ENCODE measurements around the gene ATP5F1D.

The ATP5F1D gene

DNA sequence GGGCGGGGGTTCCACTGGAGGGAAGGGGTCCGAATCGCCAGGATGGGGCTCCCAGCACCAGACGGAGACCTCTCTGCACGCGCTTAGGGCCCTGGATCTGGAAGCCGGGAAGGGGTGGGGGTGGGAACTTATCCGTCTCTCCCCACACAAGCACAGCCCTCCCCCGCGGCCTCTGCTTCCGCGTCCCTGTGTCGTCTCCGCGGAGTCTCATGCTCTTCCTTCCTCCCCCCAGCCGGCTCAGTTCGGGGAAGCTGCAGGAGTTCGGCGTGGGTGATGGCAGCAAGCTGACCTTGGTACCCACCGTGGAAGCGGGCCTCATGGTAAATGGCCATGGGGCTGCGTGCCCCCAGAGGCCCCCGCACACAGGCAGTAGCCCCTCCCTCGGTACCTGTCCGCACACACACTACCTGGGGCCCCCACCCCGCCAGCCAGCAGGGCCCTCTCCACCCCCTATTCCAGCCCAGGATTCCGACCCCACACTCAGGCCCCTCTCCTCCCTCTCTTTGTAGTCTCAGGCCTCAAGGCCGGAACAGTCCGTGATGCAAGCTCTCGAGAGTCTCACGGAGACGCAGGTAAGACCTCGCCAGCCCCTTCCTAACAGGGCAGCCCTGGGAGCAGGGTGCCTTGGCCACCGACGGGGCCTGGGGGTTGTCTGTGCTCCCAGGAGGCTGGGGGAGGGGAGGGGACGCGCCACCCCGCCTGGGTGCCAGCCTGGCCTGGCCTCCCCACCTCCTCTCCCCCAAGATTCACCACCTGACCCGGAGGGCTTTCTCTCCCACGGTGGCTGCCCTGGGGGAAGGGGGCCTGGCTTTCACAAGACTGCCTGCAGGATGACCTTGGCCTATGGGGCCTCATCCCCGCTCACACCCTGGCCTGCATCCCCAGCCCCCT lies 10.0 kb downstream of the ATP5F1D start:
- peak overlapping the region; percentile 56 for H3K4me3 ChIP-seq (ENCODE audit: control insufficient read depth, low read depth, low read length)
- no peak for DNase-seq (ENCODE audit: low read depth)

DNA sequence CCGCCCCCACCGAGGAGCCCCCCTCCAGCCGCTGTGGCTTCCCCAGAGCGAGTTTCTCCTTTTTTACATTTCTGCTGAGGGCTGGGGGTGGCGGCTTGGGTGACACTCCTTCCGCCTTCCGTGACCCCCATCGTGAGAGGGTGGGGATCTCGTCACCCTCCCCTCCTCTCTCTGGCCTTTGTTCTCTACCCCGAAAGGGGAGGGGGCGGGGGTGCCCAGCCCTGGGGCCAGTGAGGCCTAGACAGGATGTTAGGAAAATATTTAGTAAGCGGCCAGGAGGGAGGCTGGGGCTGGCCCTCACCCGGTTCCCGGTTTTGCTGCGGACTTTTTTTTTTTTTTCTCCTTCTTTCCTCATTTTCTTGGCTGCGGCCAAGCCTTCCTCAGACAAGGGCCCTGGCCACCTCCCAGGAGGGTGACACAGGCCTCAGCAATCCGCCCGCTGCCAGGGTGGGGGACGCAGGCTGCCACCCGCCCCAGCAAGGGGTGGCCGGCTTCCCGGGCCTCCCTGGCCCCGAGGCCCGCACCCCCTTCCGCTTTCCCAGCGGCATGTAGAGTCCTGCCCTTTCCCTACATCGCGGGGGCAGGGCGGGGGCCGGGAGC lies 10.8 kb downstream of the ATP5F1D start:
- DNase-seq (ENCODE audit: low read depth), result peak; percentile 87
- TF ChIP-seq, protein P1, sequence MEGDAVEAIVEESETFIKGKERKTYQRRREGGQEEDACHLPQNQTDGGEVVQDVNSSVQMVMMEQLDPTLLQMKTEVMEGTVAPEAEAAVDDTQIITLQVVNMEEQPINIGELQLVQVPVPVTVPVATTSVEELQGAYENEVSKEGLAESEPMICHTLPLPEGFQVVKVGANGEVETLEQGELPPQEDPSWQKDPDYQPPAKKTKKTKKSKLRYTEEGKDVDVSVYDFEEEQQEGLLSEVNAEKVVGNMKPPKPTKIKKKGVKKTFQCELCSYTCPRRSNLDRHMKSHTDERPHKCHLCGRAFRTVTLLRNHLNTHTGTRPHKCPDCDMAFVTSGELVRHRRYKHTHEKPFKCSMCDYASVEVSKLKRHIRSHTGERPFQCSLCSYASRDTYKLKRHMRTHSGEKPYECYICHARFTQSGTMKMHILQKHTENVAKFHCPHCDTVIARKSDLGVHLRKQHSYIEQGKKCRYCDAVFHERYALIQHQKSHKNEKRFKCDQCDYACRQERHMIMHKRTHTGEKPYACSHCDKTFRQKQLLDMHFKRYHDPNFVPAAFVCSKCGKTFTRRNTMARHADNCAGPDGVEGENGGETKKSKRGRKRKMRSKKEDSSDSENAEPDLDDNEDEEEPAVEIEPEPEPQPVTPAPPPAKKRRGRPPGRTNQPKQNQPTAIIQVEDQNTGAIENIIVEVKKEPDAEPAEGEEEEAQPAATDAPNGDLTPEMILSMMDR (IDR thresholded peaks at IDR 0.05; ENCODE audit: control insufficient read depth, insufficient read depth, low read depth, low read length, missing control alignments), result no peak

More for the DNA sequence above, 10.0 kb downstream of the ATP5F1D start:
- TF ChIP-seq, protein P1 (IDR thresholded peaks at IDR 0.05; ENCODE audit: control insufficient read depth, insufficient read depth, low read depth, low read length, missing control alignments), result no peak

DNA sequence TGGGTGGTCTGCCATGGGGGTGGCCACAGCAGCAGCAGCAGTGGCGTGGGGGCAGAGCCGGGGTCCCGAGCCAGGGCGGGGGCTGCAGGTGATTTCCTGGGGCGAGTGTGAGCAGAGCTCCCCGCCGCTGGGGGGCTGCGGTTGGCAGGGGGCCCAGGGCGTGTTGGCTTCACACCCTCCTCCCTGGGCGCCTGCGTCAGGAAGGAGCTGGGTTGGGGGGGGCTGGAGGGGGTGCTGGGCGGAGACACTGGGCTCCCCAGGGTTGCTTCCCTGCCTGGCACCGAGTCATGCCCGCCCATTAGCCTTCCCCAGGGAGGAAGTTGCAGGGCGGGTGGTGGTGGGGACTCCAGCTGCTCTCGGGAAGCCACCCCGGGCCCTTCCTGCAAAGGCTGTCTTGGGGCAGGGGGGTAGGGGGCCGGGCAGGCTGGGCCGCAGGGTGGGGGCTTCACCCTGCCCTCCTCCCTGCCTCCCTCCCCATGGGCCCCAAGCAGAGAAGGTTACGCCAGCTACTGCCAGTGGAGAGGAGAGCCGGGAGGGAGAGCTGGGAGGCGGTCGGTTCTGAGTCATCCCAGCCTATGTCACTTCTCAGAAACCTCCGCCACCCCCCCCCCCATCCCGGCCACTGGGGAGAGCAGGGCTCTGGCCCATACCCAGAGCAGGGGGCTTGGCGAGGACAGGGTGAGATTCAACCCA lies 11.4 kb downstream of the ATP5F1D start:
- H3K4me3 ChIP-seq (ENCODE audit: control insufficient read depth, low read depth, low read length), result peak overlapping the region; percentile 56
- DNase-seq (ENCODE audit: low read depth), result peak; percentile 96
- TF ChIP-seq, protein P1 (IDR thresholded peaks at IDR 0.05; ENCODE audit: control insufficient read depth, insufficient read depth, low read depth, low read length, missing control alignments), result peak; percentile 17

More for the DNA sequence above, 10.8 kb downstream of the ATP5F1D start:
- H3K4me3 ChIP-seq (ENCODE audit: control insufficient read depth, low read depth, low read length), result peak overlapping the region; percentile 56

DNA sequence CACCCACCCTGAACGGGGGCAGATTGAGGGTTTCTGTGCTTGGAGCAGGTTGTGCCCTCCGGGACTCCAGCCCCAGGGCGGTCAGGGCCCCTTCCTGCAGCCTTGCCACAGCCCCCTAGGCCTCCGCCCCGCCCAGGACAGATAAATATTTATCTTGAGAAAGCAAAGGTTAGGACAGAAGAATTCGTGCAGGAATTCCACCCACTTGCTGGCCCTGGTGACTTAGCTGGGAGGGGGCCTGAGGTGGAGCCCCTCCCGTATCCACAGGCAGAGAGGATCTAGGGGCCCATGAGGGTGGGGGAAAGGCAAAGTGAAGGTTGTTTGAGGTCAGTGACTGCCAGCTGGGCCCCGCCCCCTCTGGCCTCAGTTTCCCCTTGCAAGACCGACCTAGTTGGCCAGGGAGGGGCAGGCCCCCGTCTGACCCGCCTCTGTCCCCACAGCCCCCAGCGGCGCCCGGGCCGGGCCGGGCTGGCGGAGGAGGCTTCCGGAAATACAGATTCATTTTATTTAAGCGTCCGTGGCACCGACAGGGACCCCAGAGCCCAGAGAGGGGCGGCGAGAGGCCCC lies 12.0 kb downstream of the ATP5F1D start:
- TF ChIP-seq, protein P1 (IDR thresholded peaks at IDR 0.05; ENCODE audit: control insufficient read depth, insufficient read depth, low read depth, low read length, missing control alignments), result no peak
- DNase-seq (ENCODE audit: low read depth), result no peak
- peak overlapping the region; percentile 56 for H3K4me3 ChIP-seq (ENCODE audit: control insufficient read depth, low read depth, low read length)

DNA sequence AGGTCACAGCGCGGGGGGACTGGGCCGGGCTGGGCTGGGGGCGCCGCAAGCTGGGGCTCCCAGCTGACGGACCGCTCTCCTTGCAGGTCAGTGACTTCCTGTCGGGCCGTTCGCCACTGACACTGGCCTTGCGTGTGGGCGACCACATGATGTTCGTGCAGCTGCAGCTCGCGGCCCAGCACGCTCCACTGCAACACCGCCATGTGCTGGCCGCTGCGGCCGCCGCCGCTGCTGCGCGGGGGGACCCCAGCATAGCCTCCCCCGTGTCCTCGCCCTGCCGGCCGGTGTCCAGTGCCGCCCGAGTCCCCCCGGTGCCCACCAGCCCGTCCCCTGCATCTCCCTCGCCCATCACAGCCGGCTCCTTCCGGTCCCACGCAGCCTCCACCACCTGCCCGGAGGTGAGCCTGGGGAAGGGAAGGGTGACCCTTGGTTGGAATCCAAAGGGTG lies 12.6 kb downstream of the ATP5F1D start:
- no peak overlapping the region for H3K4me3 ChIP-seq (ENCODE audit: control insufficient read depth, low read depth, low read length)
- DNase-seq (ENCODE audit: low read depth), result no peak
- TF ChIP-seq, protein P1 (IDR thresholded peaks at IDR 0.05; ENCODE audit: control insufficient read depth, insufficient read depth, low read depth, low read length, missing control alignments), result no peak

DNA sequence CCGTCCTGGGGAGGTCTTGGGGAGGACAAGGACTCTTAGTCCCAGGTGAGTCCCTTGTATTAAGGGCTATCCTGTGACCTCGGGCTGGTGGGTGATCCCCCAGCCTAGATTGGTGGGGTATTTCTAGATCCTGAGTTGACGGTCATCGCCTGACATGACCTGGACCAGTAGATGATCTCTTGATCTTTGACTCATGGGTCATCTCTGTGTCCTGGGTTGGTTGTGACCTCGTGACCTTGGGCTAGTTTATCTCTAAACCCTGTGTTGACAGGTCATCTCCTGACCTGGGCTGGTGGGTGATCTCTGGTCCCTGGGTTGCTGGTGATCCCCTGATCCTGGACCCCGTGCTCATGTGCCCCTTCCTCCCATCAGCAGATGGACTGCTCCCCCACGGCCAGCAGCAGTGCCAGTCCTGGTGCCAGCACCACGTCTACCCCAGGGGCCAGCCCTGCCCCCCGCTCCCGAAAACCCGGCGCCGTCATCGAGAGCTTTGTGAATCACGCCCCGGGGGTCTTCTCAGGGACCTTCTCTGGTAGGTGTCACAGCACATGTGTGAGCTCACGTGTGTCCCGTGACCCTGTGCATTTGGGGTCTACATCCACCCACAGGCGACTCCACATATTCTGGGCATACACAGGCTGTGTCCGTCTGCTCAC lies 13.1 kb downstream of the ATP5F1D start:
- H3K4me3 ChIP-seq (ENCODE audit: control insufficient read depth, low read depth, low read length), result no peak overlapping the region
- TF ChIP-seq, protein P1 (IDR thresholded peaks at IDR 0.05; ENCODE audit: control insufficient read depth, insufficient read depth, low read depth, low read length, missing control alignments), result no peak
- DNase-seq (ENCODE audit: low read depth), result no peak
